Measurements from ENCODE around the gene IFNK.

Gene IFNK

GRCh38 chr9:27539479-27540441, 15.7 kb downstream of the IFNK start:
- DNase-seq: no peak

GRCh38 chr9:27540502-27540901, 16.4 kb downstream of the IFNK start:
- DNase-seq: no peak

GRCh38 chr9:27541740-27542139, 17.6 kb downstream of the IFNK start:
- no peak for DNase-seq

GRCh38 chr9:27542508-27542907, 18.4 kb downstream of the IFNK start:
- no peak for DNase-seq

- no peak for DNase-seq
Measured at GRCh38 chr9:27545471-27545870, 21.4 kb downstream of the IFNK start.

GRCh38 chr9:27548055-27548741, 24.1 kb downstream of the IFNK start:
- DNase-seq: no peak

GRCh38 chr9:27549196-27549755, 25.2 kb downstream of the IFNK start:
- no peak for DNase-seq

GRCh38 chr9:27554712-27555111, 30.6 kb downstream of the IFNK start:
- DNase-seq: no peak

GRCh38 chr9:27556470-27556869, 32.4 kb downstream of the IFNK start:
- DNase-seq: no peak

GRCh38 chr9:27558307-27558706, 34.2 kb downstream of the IFNK start:
- no peak for DNase-seq

- DNase-seq: no peak
Measured at GRCh38 chr9:27560457-27560856, 36.4 kb downstream of the IFNK start.

GRCh38 chr9:27561685-27562084, 37.6 kb downstream of the IFNK start:
- no peak for DNase-seq

- DNase-seq: no peak
Measured at GRCh38 chr9:27563738-27564430, 39.8 kb downstream of the IFNK start.

- DNase-seq: no peak
Measured at GRCh38 chr9:27564670-27565069, 40.6 kb downstream of the IFNK start.

GRCh38 chr9:27565696-27566095, 41.6 kb downstream of the IFNK start:
- DNase-seq: no peak

GRCh38 chr9:27566118-27566517, 42.0 kb downstream of the IFNK start:
- DNase-seq: no peak

GRCh38 chr9:27569406-27569805, 45.3 kb downstream of the IFNK start:
- DNase-seq: no peak

- no peak for DNase-seq
Measured at GRCh38 chr9:27571011-27571410, 46.9 kb downstream of the IFNK start.

GRCh38 chr9:27572061-27572460, 48.0 kb downstream of the IFNK start:
- DNase-seq: no peak

GRCh38 chr9:27572566-27572917, 48.5 kb downstream of the IFNK start:
- no peak for DNase-seq

- peak; percentile 88 for DNase-seq
Measured at GRCh38 chr9:27572918-27573633, 49.0 kb downstream of the IFNK start, which contains the start of gene C9orf72. Gene C9orf72, minus strand, starts transcription at chr9:27573481. Its CDS starts 6,361 bp downstream, at chr9:27567120.

All from stimulated activated CD4-positive, alpha-beta T cell treated with anti-CD3 and anti-CD28 coated beads, Interleukin-4, amount 100 ng/mL, for 1 hour (primary cell).